Endothelial cell of umbilical vein (primary cell): Measurements from ENCODE around the gene CAMKV. TPM values are rescaled to one million over a fixed set of nuclear protein-coding genes. Genes with fewer than 3 reads are reported as not detected.

Experiments
- BruUV-seq: library from RNA; stranded (reverse); fragments of 400-500 nt; replicated peaks from 2 replicates; lab custom pipeline; 2021; lab: Mats Ljungman, UMichigan
- CTCF ChIA-PET: fragments of 300-600, 350-600 bp; sonication (Branson Sonifier 250); formaldehyde crosslinking; loops from one replicate; lab custom pipeline; 2021; ENCODE audit warnings: antibody characterized with exemption, inconsistent platforms; lab: Charles Lee
- POLR2A ChIA-PET: fragments of 300-600, 350-600 bp; sonication (Branson Sonifier 250); formaldehyde crosslinking; loops from one replicate; lab custom pipeline; 2021; ENCODE audit warnings: antibody characterized with exemption, inconsistent platforms; lab: Charles Lee
- DNase-seq: peaks from one replicate; pipeline ENCODE4 v3.0.0-alpha.2; 2011; ENCODE audit warnings: low read depth, low spot score
- FAIRE-seq: peaks from 2 replicates; lab custom pipeline; 2011; peaks lifted over from hg19 to GRCh38; lab: Jason Lieb, UNC
- H2AFZ ChIP-seq: 2 replicates; pipeline ENCODE4 v1.6.0; 2012; ENCODE audit warnings: low read depth, low read length, control low read depth, inconsistent platforms
- H3K27ac ChIP-seq: 2 replicates; pipeline ENCODE4 v1.5.1; 2011; ENCODE audit warnings: low read depth, mild to moderate bottlenecking, control low read depth, low read length, moderate library complexity; ENCODE audit not compliant: insufficient read depth
- H3K27me3 ChIP-seq, 2 experiments: 2 replicates each; pipeline versions ENCODE4 v1.6.0 to v1.6.1; 2011; ENCODE audit warnings: low read length in 2 of 2, mixed read lengths in 1 of 2; ENCODE audit not compliant: control insufficient read depth in 2 of 2, insufficient read depth in 2 of 2
- H3K36me3 ChIP-seq, 2 experiments: 2 replicates in 1 of 2; 3 replicates in 1 of 2; pipeline ENCODE4 v1.5.1; 2011; ENCODE audit warnings: low read length in 2 of 2, mild to moderate bottlenecking in 1 of 2, moderate library complexity in 1 of 2; ENCODE audit not compliant: control insufficient read depth in 2 of 2, insufficient read depth in 2 of 2; ENCODE audit errors: extremely low read depth in 1 of 2
- H3K4me1 ChIP-seq: 3 replicates; pipeline ENCODE4 v1.5.1; 2011; ENCODE audit warnings: mild to moderate bottlenecking, low read length; ENCODE audit not compliant: control insufficient read depth, insufficient read depth; ENCODE audit errors: extremely low read depth
- H3K4me2 ChIP-seq: 2 replicates; pipeline ENCODE4 v1.6.1; 2011; ENCODE audit warnings: low read length, control low read depth, mixed read lengths; ENCODE audit not compliant: insufficient read depth
- H3K4me3 ChIP-seq, 3 experiments: fragments of 200-600 bp in 1 of 3; sonication (generic), shearing (Covaris generic) in 1 of 3; replicated peaks in 1 of 3; 2 replicates each; pipeline ENCODE4 v1.5.1; 2011 to 2016; ENCODE audit warnings: control low read depth in 3 of 3, low read length in 3 of 3, mild to moderate bottlenecking in 2 of 3, inconsistent platforms in 1 of 3, low read depth in 1 of 3, moderate library complexity in 1 of 3; ENCODE audit not compliant: insufficient read depth in 1 of 3
- H3K79me2 ChIP-seq: 2 replicates; pipeline ENCODE4 v1.6.0; 2012; ENCODE audit warnings: low read length, inconsistent platforms; ENCODE audit not compliant: control insufficient read depth, insufficient read depth
- H3K9ac ChIP-seq: replicated peaks from 2 replicates; pipeline ENCODE3; 2011; ENCODE audit warnings: low read length, control low read depth; ENCODE audit not compliant: insufficient read depth; ENCODE audit errors: extremely low read depth
- H3K9me1 ChIP-seq: replicated peaks from 3 replicates; pipeline ENCODE4 v1.6.0; 2011; ENCODE audit warnings: mild to moderate bottlenecking, low read length; ENCODE audit not compliant: control insufficient read depth, insufficient read depth; ENCODE audit errors: extremely low read depth
- H3K9me3 ChIP-seq: replicated peaks from 2 replicates; pipeline ENCODE4 v1.5.1; 2012; ENCODE audit warnings: low read length, inconsistent platforms; ENCODE audit not compliant: control insufficient read depth, insufficient read depth
- H4K20me1 ChIP-seq: replicated peaks from 2 replicates; pipeline ENCODE3; 2011; ENCODE audit warnings: mild to moderate bottlenecking, low read length; ENCODE audit not compliant: control insufficient read depth, insufficient read depth; ENCODE audit errors: extremely low read depth
- CTCF ChIP-seq, 2 donors: IDR thresholded peaks; 1 replicate in 1 of 2; 2 replicates in 1 of 2; pipeline ENCODE4 v1.5.1; 2011; ENCODE audit warnings: low read length in 2 of 2, mild to moderate bottlenecking in 2 of 2, moderate library complexity in 2 of 2, control low read depth in 1 of 2, inconsistent platforms in 1 of 2, low read depth in 1 of 2; ENCODE audit not compliant: insufficient read depth in 1 of 2; ENCODE audit errors: extremely low read depth in 1 of 2
- EZH2 ChIP-seq: IDR thresholded peaks from 2 replicates; pipeline ENCODE4 v1.6.1; 2012; ENCODE audit warnings: borderline replicate concordance, low read depth, mild to moderate bottlenecking, moderate library complexity, low read length, inconsistent platforms; ENCODE audit not compliant: severe bottlenecking
- FOS ChIP-seq: IDR thresholded peaks from 2 replicates; pipeline ENCODE4 v1.6.1; 2011; ENCODE audit warnings: mild to moderate bottlenecking, low read length, moderate library complexity, borderline replicate concordance; ENCODE audit not compliant: insufficient read depth
- GATA2 ChIP-seq: IDR thresholded peaks from 2 replicates; pipeline ENCODE4 v1.7.0; 2011; ENCODE audit warnings: low read depth, mild to moderate bottlenecking, moderate library complexity, mixed read lengths, low read length; ENCODE audit not compliant: insufficient read length, insufficient read depth
- JUN ChIP-seq: IDR thresholded peaks from 2 replicates; pipeline ENCODE4 v1.6.1; 2011; ENCODE audit warnings: borderline replicate concordance, low read depth; ENCODE audit not compliant: insufficient read length, insufficient read depth
- MAX ChIP-seq: IDR thresholded peaks from 2 replicates; pipeline ENCODE4 v1.6.1; 2011; ENCODE audit not compliant: insufficient read depth, insufficient read length
- MYC ChIP-seq: IDR thresholded peaks from one replicate; pipeline ENCODE4 v1.6.1; 2011; ENCODE audit warnings: mild to moderate bottlenecking, low read depth, low read length
- POLR2A ChIP-seq: IDR thresholded peaks from 2 replicates; pipeline ENCODE4 v1.6.1; 2012; ENCODE audit warnings: low read depth, mild to moderate bottlenecking, control low read depth, low read length
- POLR2AphosphoS5 ChIP-seq: IDR thresholded peaks from 2 replicates; pipeline ENCODE4 v1.6.1; 2012; ENCODE audit warnings: low read depth, mild to moderate bottlenecking, control low read depth, low read length, moderate library complexity; ENCODE audit not compliant: insufficient read depth
- dilution Hi-C: fragments of 300-500 bp; cut with MboI; formaldehyde crosslinking; loops from one replicate; pipeline ENCODE4 v1.15.0; 2019; ENCODE audit warnings: low sequenced_read_pairs; ENCODE audit not compliant: extremely low pct_ligation_motif_present
- intact Hi-C: fragments of 100-400 bp; cut with micrococcal nuclease; formaldehyde crosslinking; loops from one replicate; pipeline ENCODE4 v1.10.0; 2022
- polyA plus RNA-seq, 4 experiments: library from polyadenylated mRNA; depleted of rRNA in 3 of 4; stranded (reverse) in 3 of 4; unstranded in 1 of 4; fragments of >200 nt; gene quantifications; 2 replicates each; pipeline versions ENCODE4 v1.2.1 to v1.2.3, GENCODE V29; 2011 to 2012; ENCODE audit warnings: missing spikeins in 1 of 4
- total RNA-seq: library from RNA; stranded (reverse); gene quantifications from 2 replicates; pipeline ENCODE4 v1.2.3, GENCODE V29; 2021

CAMKV gene
- total and polyA plus RNA-seq, 2 donors (not counting 3 experiments of a cell fraction or from before 2014, with no cell fraction given): not detected

- H3K4me1 ChIP-seq: no peaks in the 10 kb centered on the region
- dilution Hi-C loops: no loop called here
- POLR2A ChIA-PET: no interaction called here
Measured at GRCh38 chr3:49883998-49884397, 14.3 kb upstream of the CAMKV start.

More at GRCh38 chr3:49883998-49884397, 14.3 kb upstream of the CAMKV start:
- H3K4me3 ChIP-seq: no peak overlapping the region
- no peak overlapping the region for H3K27ac ChIP-seq
- no peak for DNase-seq
- no TSS peak for BruUV-seq
- H3K9ac ChIP-seq: no peak overlapping the region
- no peak for FAIRE-seq
- no peaks in the 10 kb centered on the region for H3K79me2 ChIP-seq
- H4K20me1 ChIP-seq: no peaks in the 10 kb centered on the region
- H3K9me1 ChIP-seq: no peaks in the 10 kb centered on the region
- CTCF ChIA-PET: interaction anchor here (0.9 to 1.6 kb wide), 4 partner anchors 27 to 81 kb away, joined by 3 to 5 read pairs (median 4); partner anchors contain the start of gene INKA1
- H2AFZ ChIP-seq: no peak overlapping the region
- H3K9me3 ChIP-seq: no peaks in the 10 kb centered on the region
- TF ChIP-seq GATA2 (no peak), MYC (no peak), FOS (no peak), POLR2AphosphoS5 (no peak), MAX (no peak), JUN (no peak), CTCF (IDR thresholded peaks at IDR 0.05; ENCODE audit: extremely low read depth in 1 of 2, insufficient read depth in 1 of 2, low read depth in 1 of 2, low read length in 2 of 2) (no peak), EZH2 (no peak), POLR2A (no peak)
- no peak overlapping the region for H3K4me2 ChIP-seq
- peaks cover 7 to 8% of the 10 kb centered on the region in 2 experiments for H3K27me3 ChIP-seq
- intact Hi-C loops: no loop called here
- H3K36me3 ChIP-seq: no peaks in the 10 kb centered on the region
